GM12891 (cell line): ENCODE results near the gene RSPH9.

Experiments
- PAX5 ChIP-seq: IDR thresholded peaks from 2 replicates; pipeline ENCODE4 v1.6.1; 2011; ENCODE audit warnings: low read length, moderate library complexity, mild to moderate bottlenecking; ENCODE audit not compliant: insufficient read depth, severe bottlenecking
- POLR2A ChIP-seq: IDR thresholded peaks from 2 replicates; pipeline ENCODE4 v1.6.1; 2011; ENCODE audit warnings: low read depth, low read length, control low read depth
- POLR2AphosphoS5 ChIP-seq: IDR thresholded peaks from 2 replicates; pipeline ENCODE4 v1.6.1; 2011; ENCODE audit warnings: low read depth, low read length, control low read depth
- POU2F2 ChIP-seq: IDR thresholded peaks from 2 replicates; pipeline ENCODE4 v1.6.1; 2011; ENCODE audit warnings: low read depth, mild to moderate bottlenecking, control low read depth, low read length, moderate library complexity
- SPI1 ChIP-seq: IDR thresholded peaks from 2 replicates; pipeline ENCODE4 v1.6.1; 2011; ENCODE audit warnings: low read depth, low read length, control low read depth
- TAF1 ChIP-seq: IDR thresholded peaks from 2 replicates; pipeline ENCODE4 v1.6.1; 2011; ENCODE audit warnings: low read depth, low read length, control low read depth

GRCh38 chr6:43616725-43617472, 27.9 kb upstream of the RSPH9 start:
- no peak for TF ChIP-seq TAF1
- TF ChIP-seq POLR2A: no peak
- TF ChIP-seq POLR2AphosphoS5: 0 out of 2 replicates have a peak, but pooled peaks have one; percentile 1
- no peak for TF ChIP-seq SPI1
- TF ChIP-seq PAX5: no peak
- no peak for TF ChIP-seq POU2F2
